HL-60 (cell line): ENCODE results near the gene MAPK7.

Source experiments
- DNase-seq, 2 experiments: peaks; one replicate each; pipeline ENCODE4 v3.0.0-alpha.2; 2010 to 2020; ENCODE audit warnings: low read depth in 1 of 2, low spot score in 1 of 2
- H3K27ac ChIP-seq: fragments of 250-450 bp; sonication (Bioruptor Pico); replicated peaks from 2 replicates; pipeline ENCODE4 v1.5.1; 2020; ENCODE audit warnings: mild to moderate bottlenecking, moderate library complexity
- H3K27me3 ChIP-seq: fragments of 250-450 bp; sonication (Bioruptor Pico); 2 replicates; pipeline ENCODE4 v1.5.1; 2021; ENCODE audit warnings: mild to moderate bottlenecking, moderate library complexity; ENCODE audit not compliant: insufficient read depth, poor library complexity, severe bottlenecking
- H3K4me3 ChIP-seq: replicated peaks from 2 replicates; pipeline ENCODE4 v1.5.1; 2011; ENCODE audit warnings: mild to moderate bottlenecking, control low read depth, low read length; ENCODE audit not compliant: insufficient read depth
- CTCF ChIP-seq: IDR thresholded peaks from one replicate; pipeline ENCODE4 v1.5.1; 2011; ENCODE audit warnings: low read length, control low read depth, inconsistent platforms; ENCODE audit not compliant: insufficient read depth
- GABPA ChIP-seq: IDR thresholded peaks from 2 replicates; pipeline ENCODE4 v1.6.1; 2012; ENCODE audit warnings: low read depth
- POLR2AphosphoS5 ChIP-seq: IDR thresholded peaks from 2 replicates; pipeline ENCODE4 v1.6.1; 2012; ENCODE audit warnings: low read depth
- REST ChIP-seq: IDR thresholded peaks from 2 replicates; pipeline ENCODE4 v1.6.1; 2012; ENCODE audit warnings: low read depth; ENCODE audit not compliant: insufficient replicate concordance
- SPI1 ChIP-seq: IDR thresholded peaks from 2 replicates; pipeline ENCODE4 v1.6.1; 2012; ENCODE audit warnings: low read depth, mild to moderate bottlenecking, borderline replicate concordance

Gene MAPK7

GRCh38 chr17:19360772-19361171 lies 17.5 kb upstream of the MAPK7 start:
- TF ChIP-seq SPI1 (no peak), REST (no peak), CTCF (no peak), POLR2AphosphoS5 (no peak), GABPA (no peak)

GRCh38 chr17:19361326-19361725 lies 17.0 kb upstream of the MAPK7 start:
- H3K27ac ChIP-seq: no peak overlapping the region
- TF ChIP-seq POLR2AphosphoS5 (no peak), SPI1 (no peak), GABPA (no peak), REST (no peak), CTCF (no peak)
- H3K27me3 ChIP-seq: no peaks in the 10 kb centered on the region
- no peak overlapping the region for H3K4me3 ChIP-seq
- no peak for DNase-seq

More at GRCh38 chr17:19360772-19361171, 17.5 kb upstream of the MAPK7 start:
- Histone ChIP-seq H3K27ac (no peak overlapping the region), H3K27me3 (no peaks in the 10 kb centered on the region), H3K4me3 (no peak overlapping the region)
- no peak for DNase-seq

- peak overlapping the region; percentile 65 for H3K4me3 ChIP-seq
- H3K27me3 ChIP-seq: no peaks in the 10 kb centered on the region
- H3K27ac ChIP-seq: no peak overlapping the region; the same call in 1 of the 2 replicates
- no peak for DNase-seq
- no peak for TF ChIP-seq GABPA
- TF ChIP-seq SPI1: no peak
- no peak for TF ChIP-seq POLR2AphosphoS5
- TF ChIP-seq REST: no peak
- no peak for TF ChIP-seq CTCF
Measured at GRCh38 chr17:19361944-19362276, 16.4 kb upstream of the MAPK7 start.
